CD4-positive, alpha-beta T cell treated with Interleukin-12 subunit alpha and Interleukin-12 subunit beta, for 1 hour (primary cell): ENCODE measurements around the gene PGA3.

Experiments
- DNase-seq: peaks from one replicate; pipeline ENCODE4 v3.0.0-alpha.2; 2020

PGA3 gene

DNA sequence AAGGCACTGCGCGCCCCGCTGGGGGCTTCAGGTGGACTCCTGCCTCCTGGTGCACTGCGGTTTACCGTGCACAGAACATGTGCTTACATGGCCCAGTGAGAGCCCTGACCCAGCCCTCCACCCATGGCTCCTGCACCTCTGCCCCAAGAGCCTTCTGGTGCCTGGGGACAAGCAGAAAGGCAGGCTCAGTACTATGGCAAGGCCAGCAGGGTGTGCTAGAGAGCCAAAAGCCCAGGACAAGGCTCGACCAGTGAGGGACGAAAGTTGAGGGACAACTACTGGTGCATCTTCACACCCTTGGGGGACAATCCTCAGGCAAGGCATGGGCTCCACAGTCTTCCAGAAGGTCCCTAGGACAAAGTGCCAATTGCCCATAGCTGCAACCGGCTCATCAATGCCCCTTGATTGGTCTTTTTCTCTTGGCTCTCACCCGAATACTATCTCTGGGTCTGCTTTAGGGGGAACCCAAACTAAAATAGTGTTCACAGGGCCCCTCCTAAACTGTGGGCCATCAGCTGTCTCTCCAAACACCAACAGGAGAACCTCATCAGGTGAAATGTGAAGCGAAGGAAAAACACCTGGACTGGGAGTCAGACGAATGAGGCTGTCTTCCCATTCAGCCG, 51.2 kb downstream of the PGA3 start:
- peak; percentile 63 for DNase-seq

DNA sequence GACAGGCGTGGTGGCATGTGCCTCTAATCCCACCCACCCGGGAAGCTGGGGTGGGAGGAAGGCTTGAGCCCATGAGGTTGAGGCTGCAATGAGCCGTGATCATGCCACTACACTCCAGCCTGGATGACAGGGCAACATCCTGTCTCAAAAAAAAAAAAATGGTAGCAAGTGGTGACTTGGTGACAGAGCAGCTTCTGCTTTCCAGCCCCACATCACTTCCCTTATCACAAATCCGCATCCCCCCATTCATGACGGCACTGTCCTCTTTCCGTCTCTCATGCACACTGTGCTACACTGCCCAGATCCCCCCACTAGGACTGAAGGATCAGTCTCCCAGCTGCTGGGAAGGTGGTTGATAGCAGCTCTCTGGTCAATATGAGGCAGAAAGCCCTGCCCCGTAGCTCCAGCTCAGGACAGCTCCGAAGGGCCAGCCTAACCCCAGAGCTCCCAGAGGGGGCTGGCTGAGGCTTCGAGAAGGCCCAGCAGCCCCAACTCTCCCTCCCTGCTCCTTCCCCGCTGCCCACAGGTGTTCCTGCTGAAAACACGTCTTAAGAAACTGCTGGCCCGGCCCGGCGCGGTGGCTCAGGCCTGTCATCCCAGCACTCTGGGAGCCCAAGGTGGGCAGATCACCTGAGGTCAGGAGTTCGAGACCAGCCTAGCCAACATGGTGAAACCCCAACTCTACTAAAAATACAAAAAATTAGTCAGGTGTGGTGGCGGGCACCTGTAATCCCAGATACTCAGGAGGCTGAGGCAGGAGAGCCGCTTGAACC, 53.6 kb downstream of the PGA3 start:
- DNase-seq, result no peak

DNA sequence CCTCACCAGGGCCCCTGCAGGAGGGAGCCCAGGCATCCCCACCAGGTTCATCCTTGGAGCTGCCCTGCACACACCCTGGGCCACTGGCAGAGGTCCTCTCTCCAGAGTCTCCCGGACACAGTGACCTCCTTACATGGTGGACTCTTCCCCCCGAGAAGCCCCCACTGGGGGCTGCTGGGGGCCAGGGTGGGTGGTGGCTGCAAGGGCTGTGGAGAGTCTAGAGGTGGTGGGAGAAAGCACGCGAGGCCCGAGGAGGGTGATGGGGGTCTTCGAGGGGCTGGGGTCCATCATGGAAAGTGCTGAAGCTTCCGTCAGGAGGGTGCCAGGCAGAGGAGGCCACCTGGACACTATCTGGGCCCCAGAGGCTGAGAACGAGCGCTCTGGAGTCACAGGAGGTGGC, 55.2 kb downstream of the PGA3 start:
- no peak for DNase-seq

DNA sequence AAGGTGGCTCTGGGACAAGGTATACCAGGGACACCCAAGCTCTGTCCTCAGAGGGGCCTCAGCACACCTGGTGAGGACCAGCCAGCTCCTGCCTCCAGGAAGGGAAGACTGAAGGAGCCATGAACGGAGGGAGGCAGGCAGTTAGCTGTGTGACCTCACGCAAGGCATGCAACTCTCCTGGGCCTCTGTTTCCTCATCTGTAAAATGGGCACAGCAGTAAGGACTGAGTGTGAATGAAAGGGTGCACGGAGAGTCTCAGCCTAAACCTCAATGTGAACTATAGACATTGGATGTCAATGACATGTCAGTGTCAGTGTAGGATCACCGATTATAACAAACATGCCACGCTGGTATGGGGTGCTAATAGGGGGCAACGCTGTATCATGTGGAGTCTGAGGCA, 56.0 kb downstream of the PGA3 start:
- DNase-seq, result no peak
